GM21390 (cell line): ENCODE data around the gene GGA3.
"Not testable (repeated sequence)": the region's sequence is repeated elsewhere in the genome, so short reads cannot be mapped to it uniquely, and the experiment has no call there.

Experiments used
- ATAC-seq: cut with Tn5 transposase; IDR thresholded peaks from one replicate; pipeline ENCODE4 v1.9.1; 2021; ENCODE audit not compliant: unreplicated experiment

The GGA3 gene, protein sequence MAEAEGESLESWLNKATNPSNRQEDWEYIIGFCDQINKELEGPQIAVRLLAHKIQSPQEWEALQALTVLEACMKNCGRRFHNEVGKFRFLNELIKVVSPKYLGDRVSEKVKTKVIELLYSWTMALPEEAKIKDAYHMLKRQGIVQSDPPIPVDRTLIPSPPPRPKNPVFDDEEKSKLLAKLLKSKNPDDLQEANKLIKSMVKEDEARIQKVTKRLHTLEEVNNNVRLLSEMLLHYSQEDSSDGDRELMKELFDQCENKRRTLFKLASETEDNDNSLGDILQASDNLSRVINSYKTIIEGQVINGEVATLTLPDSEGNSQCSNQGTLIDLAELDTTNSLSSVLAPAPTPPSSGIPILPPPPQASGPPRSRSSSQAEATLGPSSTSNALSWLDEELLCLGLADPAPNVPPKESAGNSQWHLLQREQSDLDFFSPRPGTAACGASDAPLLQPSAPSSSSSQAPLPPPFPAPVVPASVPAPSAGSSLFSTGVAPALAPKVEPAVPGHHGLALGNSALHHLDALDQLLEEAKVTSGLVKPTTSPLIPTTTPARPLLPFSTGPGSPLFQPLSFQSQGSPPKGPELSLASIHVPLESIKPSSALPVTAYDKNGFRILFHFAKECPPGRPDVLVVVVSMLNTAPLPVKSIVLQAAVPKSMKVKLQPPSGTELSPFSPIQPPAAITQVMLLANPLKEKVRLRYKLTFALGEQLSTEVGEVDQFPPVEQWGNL

DNA sequence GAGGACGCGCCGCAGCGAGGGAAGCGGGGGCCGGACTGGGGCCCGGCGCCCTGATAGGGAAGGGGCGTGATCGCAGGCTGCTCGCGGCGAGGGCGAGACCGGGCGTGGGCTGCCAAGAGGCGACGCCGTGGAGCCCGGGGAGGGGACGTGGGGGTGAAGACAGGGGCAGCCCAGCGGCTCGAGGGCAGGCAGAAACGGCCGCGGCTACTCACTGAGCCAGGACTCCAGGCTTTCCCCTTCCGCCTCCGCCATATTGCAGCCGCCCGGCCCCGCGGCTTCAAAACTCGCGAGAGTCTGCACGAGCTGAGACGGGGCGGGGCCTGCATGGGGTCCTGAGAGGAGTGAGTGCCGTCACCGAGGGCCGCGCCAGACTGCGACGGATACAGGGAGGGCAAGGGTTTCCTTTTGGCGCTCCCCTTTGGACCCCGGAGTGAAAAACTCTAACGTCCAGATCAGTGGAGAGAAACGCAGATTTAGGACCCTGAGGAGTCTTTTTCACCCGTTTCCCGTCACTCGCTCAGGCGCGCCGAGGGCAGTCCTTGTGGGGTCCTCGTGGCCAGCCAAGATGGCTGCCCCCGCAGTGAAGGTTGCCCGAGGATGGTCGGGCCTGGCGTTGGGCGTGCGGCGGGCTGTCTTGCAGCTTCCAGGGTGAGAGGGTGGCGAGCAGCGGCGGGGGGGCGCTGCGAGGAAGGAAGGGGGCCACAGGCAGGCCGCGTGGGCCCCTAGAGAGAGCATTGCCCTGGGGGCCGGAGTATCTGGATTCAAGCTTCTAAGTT is at the start of gene GGA3, which contains the start of gene MRPS7:
GGA3 (minus strand) TSS at position 271 of the 776 bp plus-strand sequence; CDS start at position 252, 19 bp downstream.
MRPS7 (plus strand) TSS at position 544 of the 776 bp plus-strand sequence; CDS start at position 566, 22 bp downstream.
- peak; percentile 91 for ATAC-seq

DNA sequence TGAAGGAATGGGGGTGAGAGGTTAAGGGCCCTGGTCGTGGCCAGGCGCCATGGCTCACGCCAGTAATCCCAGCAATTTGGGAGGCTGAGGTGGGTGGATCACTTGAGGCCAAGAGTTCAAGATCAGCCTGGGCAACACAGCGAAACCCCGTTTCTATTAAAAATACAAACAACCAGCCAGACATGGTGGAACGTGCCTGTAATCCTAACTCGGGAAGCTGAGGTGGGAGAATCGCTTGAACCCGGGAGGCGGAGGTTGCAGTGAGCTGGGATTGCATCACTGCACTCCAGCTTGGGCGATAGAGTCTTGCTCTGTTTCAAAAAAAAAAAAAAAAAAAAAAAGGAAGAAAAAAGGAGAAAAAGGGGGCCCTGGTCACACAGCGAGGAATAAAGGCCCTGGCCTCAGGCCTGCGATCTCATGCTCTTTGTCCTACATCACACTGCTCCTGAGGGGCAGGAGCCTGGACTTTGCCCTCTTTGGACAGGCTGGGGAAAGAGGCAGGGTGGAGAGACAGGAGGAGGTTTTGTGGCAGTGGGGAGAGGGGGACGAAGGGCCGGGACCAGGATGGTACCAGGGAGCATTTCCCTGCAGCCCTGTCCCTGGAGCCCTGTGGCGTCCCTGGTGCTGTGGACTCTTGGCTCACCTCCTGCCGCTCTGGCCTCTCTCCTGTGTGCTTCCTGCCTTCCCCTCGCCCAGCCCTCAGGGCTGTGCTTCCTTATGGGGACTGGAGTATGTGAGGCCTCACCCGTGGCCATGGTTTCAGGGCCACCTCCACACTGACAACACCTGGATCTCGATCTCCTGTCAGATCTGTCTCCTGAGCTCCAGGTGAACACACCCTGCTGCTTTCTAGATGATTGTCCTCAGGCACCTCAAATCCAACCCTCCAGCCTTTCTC is 47.6 kb upstream of the GGA3 start:
- ATAC-seq, result no peak

DNA sequence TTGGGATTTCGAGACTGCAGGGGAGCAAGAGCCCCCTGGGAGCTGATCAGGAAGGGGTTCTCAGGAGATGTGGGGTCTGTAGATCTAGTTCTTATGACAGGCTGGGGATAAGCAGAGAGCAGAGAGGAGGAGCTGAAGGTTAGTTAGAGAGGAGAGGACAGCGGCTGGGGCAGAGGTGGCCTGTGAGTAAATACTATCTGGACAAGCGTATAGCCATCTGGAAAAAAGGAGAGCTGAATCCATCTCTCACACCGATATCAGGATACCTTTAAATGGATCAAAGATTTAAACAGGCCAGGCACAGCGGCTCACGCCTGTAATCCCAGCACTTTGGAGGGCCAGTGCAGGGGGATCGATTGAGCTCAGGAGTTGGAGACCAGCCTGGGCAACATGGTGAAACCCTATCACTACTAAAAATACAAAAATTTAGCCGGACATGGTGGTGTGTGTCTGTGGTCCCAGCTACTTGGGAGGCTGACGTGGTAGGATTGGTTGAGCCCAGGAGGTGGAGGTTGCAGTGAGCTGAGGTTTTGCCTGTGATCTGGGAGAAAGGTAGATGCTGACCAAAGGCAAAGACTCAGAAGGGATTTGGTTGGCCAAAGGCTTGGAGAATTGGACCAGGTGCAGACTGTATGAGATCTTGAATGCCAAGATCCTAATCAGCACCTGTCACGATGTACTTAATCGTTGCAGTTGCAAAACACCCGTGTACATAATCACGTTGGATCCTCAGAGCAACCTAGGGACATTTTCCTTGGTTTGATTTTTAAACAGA is 46.7 kb upstream of the GGA3 start:
- ATAC-seq, result no peak

DNA sequence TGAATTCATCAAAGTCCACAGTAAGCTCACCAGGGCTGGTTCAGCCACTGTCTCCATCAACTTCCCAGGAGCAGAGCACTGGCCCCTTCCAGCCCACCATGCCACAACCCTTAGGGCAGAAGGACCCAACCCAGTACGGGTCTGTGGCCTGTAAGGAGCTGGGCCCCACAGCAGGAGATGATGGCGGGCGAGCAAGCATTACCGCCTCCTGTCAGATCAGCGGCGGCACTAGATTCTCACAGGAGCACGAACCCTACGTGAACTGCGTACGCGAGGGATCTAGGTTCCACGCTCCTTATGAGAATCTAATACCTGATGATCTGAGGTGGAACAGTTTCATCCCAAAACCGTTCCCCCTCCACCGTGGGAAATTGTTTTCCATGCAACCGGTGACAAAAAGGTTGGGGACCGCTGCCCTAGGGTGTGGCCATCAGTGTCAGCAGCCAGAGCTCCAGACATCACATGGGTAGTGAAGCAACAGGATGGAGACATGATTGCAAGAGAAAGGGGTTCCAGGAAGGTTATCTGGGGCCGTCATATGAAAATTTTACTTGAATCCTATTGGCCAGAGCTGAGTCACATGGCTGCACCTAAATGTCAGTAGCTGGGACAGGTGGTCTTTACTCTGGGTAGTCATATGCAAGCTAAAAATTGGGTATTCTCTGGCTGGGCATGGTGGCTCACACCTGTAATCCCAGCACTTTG is 40.2 kb upstream of the GGA3 start:
- no peak for ATAC-seq

DNA sequence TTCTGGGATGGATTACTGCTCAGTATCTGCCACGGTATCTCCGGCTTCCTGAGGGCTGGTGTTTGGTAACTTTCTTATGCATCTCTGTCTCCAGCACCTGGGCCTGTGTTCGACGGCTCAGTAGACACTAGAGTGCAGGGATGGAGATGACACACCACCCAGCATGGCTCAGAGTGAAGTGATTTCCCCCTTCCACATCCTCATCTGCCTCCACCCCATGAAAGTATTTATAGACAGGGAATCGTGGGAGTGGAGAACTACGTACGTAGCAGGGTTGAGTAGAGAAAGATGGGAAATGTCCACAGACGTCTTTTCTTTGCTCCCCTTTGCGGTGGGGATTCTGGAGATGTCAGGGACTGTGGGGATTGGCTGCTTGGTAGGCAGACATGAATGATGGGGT is 39.6 kb upstream of the GGA3 start:
- ATAC-seq, result no peak

DNA sequence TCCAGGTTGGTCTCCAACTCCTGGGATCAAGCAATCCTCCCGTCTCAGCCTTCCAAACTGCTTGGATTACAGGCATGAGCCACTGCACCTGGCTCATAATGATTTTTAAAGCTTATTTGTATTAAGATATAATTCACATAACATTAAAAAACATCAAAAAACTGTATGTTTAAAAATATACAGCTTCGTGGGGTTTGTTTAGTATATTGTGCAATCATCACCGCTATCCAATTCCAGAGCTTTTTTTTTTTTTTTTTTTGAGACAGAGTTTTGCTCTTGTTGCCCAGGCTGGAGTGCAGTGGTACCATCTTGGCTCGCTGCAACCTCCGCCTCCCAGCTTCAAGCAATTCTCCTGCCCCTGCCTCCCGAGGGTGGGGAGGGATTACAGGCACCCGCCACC is 38.9 kb upstream of the GGA3 start:
- no peak for ATAC-seq

DNA sequence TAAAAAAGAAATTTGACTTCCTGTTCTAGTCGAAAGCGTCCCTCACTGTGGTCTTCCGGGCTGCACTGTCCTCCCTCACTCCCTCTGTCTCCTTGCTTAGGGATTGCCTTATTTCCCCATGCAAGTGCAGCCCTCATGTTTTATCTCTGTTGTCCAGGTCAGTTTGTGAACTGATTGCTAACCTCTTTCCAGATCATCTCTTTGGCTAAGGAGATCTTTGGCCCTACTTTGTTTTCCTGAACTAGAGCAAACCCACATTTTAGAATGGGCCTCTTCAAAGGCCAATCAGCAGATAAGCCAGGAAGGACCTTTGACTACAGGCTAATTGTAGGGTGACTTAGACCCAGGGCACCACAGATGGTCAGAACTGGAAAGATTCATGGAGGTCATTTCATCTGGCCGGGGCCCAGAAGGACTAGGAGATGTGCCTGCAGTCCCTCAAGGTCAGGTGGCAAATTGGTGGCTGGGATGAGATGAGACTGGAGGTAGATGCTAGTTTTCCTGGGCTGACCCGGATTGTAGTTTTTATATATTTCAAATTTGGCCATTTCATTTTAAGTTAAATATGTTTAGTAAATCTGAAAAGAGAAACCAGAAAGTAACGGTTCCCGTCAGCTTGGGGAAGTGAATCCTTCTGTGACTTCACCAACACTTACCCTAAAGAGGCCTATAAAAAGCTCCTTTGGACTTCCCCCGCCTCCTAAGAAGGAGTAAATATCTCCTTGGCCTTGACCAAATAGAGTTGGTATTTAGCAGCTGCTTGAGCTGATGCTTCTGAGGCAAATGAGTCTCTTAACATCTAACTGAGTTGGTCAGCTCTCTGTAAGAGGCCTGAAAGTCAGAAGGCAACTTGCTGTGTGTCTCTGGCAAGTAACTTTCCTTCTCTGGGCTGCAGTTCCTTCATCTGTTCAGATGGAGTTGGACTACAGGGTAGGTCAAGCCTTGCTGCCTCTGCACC is 34.1 kb upstream of the GGA3 start:
- peak; percentile 49 for ATAC-seq

DNA sequence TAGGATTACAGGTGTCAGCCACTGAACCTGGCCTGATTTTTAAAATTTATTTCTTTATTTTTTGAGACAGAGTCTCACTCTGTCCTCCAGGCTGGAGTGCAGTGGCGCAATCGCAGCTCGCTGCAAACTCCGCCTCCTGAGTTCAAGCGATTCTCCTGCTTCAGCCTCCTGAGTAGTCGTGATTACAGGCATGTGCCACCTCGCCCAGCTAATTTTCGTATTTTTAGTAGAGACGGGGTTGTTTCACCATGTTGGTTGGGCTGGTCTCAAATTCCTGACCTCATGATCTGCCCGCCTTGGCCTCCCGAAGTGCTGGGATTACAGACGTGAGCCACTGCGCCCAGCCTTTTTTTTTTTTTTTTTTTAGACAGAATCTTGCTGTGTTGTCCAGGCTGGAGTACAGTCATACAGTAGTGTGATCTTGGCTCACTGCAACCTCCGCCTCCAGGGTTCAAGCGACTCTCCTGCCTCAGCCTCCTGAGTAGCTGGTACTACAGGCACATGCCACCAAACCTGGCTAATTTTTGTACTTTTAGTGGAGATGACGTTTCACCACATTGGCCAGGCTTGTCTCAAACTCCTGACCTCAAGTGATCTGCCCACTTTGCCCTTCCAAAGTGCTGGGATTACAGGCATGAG is 31.5 kb upstream of the GGA3 start:
- not testable (repeated sequence) for ATAC-seq

DNA sequence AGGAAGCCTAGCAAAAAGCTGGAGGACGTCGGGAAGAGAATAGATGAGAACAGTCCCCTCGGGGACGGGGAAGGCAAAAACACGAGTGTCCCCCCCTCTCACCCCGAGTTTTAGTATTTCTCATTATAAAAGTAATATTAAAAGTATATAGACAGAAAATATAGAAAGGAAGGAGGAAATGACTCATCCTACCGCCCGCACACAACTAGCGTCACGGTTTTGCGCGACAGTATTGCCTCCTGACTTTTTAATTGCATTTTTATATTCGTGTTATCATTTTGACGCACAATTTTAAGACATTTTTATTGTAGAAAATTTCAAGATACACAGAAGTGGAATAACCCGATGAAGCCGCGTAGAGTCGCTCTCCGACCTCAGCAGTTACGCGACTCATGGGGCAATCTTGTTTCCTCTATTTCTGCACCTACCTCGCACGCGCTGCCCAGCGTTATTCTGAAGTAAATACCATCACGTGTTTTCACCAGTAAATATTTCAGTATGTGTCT is 28.5 kb upstream of the GGA3 start:
- ATAC-seq, result peak; percentile 24

DNA sequence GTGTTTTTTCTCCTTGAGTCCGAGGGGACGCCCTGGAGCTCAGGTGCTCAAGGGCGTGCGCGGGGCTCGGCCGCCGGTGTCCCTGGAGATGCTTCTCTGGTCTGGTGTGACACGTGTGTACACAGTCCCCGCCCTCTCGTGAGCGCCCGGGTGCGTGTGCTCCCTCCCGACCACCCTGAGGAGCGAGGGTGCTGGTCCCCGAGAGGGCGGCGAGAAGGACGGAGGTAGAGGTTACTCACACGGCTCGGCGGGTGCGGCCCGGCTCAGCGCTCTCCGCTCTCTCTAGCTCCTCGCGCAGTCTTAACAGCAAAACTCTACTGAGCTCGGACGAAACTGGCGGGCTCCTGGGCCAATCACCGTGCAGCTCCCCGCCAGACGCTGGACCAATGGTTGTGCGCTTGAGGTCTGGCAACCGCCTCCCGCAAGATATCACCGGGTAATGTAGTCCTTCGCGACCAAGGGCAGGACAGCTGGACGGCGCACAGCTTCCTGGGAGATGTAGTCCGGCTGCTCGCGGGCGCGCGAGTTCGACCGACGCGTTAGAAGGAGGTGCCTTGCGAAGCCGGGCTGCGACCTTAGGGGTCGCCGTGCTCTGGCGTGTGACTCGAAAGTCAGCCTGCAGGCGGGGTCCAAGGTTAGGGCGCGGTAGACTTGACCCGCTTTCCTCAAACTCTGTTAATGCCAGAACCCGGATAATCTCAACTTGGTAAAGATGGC is 27.9 kb upstream of the GGA3 start, which contains the start of gene SLC25A19:
SLC25A19 (minus strand) TSS at position 319 of the 717 bp plus-strand sequence. CDS start 2,669 bp downstream, outside the sequence.
- peak; percentile 91 for ATAC-seq

DNA sequence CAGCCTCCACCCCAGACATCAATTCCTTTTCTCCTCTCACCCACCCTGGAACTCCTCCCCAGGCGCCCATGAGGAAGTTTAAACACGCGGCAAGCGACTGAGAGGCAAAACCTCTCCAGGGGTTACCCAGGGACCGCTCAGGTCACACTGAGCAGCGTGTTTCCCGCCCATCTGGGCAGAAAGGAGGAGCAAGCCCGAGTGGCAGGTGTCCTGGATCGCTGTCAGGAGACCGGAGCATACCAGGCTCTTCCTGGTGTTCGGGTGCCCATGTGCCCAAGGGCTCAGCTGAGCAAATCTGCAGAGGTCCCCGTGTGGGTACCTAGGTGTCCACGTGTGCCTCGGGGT is 27.3 kb upstream of the GGA3 start:
- ATAC-seq, result peak; percentile 3

DNA sequence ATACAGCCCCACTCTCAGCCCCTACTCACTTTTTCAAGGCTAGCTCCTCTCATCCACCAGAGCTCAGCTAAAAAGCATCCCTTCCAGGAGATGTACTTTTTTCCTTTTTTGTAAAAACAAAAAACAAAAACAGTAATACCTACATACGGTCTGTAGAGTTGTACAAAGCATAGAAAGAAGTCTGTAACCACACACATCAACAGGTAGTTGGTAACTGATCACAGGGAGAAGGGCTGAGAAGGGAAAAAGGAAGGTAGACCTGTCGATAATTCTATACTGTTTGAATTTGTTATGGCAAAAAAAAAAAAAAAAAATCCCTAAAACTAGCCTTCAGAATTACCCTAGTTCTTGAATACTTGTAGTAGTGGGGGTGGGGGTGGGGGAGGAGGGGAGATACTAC is 27.0 kb upstream of the GGA3 start:
- ATAC-seq, result no peak

DNA sequence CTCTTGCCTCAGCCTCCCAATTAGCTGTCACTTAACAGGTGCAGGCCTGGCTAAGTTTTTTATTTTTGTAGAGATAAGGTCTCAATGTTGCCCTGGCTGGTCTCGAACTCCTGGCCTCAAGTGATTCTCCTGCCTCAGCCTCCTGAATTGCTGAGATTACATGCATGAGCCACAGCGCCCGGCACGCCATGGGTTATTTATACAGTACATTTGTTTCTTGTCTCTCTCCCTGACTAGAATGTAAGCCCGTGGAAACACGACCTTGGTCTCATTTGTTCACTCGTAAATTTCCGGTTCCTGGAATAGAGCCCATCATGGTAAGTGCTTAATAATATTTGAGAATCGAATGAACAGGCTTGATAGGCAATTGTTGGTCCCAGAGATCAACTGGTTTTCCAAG is 25.8 kb upstream of the GGA3 start:
- ATAC-seq, result no peak

DNA sequence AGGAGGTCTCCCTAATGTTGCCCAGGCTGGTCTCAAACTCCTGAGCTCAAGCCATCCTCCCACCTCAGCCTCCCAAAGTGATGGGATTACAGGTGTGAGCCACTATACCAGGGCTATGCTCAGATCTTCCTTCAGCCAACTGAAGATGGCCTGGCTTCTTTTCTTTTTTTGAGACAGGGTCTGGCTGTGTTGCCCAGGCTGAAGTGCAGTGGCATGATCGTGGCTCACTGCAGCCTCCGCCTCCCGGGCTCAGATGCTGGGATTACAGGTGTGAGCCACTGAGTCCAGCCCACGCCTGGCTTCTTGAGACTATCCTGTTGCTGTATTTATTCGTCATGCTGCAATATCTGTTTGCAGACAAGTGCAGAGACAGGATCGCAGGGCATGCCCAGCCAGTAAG is 23.7 kb upstream of the GGA3 start:
- ATAC-seq, result no peak

DNA sequence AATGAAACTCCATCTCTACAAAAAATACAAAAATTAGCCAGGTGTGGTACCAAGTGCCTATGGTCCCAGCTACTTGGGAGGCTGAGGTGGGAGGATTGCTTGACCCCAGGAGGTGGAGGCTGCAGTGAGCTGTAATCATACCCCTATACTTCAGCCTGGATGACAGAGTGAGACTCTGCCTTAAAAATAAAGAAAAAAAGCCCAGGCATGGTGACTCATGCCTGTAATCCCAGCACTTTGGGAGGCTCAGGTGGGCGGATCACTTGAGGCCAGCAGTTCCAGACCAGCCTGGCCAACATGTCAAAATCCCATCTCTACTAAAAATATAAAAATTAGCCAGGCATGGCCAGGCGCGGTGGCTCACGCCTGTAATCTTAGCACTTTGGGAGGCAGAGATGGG is 18.8 kb upstream of the GGA3 start:
- ATAC-seq, result not testable (repeated sequence)

DNA sequence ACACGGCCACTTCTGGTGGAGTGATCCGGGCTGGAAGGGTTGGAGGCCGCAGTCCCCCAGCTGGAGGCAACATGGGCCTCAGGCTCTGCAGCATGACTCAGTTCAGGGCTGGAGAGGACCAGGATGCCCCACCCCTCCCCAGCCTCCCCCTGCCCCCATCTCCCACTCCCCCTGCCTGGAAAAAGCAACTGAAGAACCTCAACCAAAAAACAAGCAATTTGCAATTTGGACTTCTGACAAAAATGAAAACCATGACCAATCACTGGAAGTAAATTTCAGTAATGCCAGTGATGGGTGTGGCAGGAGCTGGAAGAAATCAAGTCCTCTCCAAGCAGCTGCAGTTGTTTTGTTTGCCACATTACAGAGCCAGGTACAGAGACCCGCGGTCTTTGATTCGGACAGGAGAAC is 16.3 kb upstream of the GGA3 start:
- no peak for ATAC-seq
